ENCODE data around the gene ZNF396. TPM values are rescaled to one million over a fixed set of nuclear protein-coding genes. Genes with fewer than 3 reads are reported as not detected.

Gene ZNF396
- total RNA-seq, 1 donor from 2014 or later: 0.70 TPM

DNA sequence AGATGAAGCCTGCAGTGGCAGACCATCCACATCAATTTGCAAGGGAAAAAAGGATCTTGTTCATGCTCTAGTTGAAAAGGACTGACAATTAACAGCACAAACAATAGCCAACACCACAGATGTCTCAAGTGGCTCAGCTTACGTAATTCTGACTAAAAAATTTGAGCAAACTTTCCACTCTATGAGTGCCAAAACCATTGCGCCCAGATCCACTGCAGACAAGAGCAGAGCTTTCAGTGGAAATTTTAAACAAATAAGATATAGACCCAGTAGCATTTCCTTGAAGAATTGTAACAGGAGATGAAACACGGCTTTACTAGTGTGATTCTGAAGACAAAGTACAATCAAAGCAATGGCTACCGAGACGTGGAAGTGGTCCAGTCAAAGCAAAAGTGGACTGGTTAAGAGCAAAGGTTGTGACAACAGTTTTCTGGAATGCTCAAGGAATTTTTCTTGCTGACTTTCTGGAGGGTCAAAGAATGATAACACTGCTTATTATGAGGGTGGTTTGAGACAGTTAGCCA, 12.0 kb upstream of the ZNF396 start:
- peak; percentile 79 for ATAC-seq
- no peak for DNase-seq (ENCODE audit: missing footprints)
- intact Hi-C loops (cut with DNase I): loop anchor here (10.0 kb wide), 1 partner anchor 566 kb away; no protein-coding TSS in a partner anchor

DNA sequence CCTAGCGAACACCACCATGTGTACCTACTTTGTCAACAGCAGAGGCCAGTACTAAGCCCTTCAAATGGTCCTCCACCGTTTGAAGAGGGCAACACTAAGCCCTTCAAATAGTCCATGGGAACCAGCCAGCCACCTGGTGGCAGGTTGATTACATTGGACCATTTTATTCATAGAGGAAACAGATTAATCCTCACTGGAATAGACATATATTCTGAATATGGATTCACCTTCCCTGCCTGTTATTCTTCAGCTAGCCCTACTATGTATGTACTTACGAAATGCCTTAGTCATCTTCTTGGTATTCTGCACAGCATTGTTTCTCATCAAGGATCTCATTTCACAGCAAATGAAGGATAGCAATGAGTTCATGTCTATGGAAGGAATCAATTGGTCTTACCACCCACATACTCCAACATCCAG, 10.0 kb upstream of the ZNF396 start:
- intact Hi-C loops (cut with DNase I): loop anchor here (10.0 kb wide), 1 partner anchor 568 kb away; no protein-coding TSS in a partner anchor
- DNase-seq (ENCODE audit: missing footprints): no peak
- ATAC-seq: no peak

- intact Hi-C loops (cut with DNase I): loop anchor here (10.0 kb wide), 1 partner anchor 568 kb away; no protein-coding TSS in a partner anchor
- ATAC-seq (peak; percentile 74), DNase-seq (ENCODE audit: missing footprints) (no peak)
These were observed 9.5 kb upstream of the ZNF396 start for GRCh38 chr18:35386600-35387100.

DNA sequence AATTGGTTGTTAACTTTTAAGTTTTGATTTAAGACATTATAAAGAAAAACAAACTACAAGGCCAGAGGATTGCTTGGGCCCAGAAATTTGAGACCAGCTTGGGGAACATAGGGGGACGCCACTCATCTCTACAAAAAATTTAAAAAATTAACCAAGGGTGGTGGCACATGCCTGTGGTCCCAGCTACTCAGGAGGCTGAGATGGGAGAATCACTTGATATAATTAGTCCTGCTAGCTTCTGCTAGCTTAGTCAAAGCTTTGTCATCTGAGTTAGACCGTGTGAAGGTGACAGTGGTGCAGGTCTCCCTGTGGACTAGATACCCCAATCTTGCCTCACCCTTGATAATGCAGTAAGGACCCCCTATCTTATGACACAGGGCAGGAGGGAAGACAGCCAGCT, 6.0 kb upstream of the ZNF396 start:
- intact Hi-C loops (cut with DNase I): loop anchor here (10.0 kb wide), 1 partner anchor 572 kb away; no protein-coding TSS in a partner anchor
- ATAC-seq: no peak
- DNase-seq (ENCODE audit: missing footprints): no peak

DNA sequence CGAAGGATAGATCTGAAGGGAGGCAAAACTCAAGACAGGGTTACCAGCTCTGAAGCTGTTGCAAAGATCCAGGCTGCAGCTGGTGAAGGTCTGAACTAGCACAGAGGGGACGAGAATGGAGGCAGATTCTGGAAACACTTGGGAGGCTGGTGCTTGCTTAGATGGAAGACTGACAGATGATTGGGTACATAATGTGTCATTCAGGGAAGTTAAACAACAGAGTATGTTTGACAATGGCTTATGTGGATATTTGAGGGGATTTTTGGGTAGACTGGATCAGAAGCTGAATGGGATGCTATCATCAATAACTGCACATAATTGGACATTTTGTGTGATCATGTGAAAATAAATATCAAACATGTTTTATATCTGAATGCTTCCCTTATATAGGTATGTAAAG, 2.3 kb upstream of the ZNF396 start:
- DNase-seq (ENCODE audit: missing footprints): no peak
- ATAC-seq: no peak
- intact Hi-C loops (cut with DNase I): no loop called here

DNA sequence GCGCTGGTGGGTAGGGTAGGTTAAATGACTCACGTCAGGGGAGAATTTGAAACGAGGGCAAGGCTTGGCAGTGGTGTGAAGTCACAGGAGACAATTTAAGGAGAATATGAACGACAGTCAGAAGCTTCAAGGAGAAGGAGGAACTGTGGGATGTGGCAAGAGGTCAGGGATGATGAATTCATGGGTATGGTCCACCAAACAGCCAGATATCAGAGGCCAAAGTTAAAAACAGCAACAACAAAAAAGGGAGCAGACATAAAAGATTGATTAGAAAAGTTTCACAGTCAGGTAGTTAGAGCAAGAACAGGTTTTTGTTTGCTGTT, 1.4 kb upstream of the ZNF396 start:
- ATAC-seq: no peak
- intact Hi-C loops (cut with DNase I): no loop called here
- DNase-seq (ENCODE audit: missing footprints): no peak

DNA sequence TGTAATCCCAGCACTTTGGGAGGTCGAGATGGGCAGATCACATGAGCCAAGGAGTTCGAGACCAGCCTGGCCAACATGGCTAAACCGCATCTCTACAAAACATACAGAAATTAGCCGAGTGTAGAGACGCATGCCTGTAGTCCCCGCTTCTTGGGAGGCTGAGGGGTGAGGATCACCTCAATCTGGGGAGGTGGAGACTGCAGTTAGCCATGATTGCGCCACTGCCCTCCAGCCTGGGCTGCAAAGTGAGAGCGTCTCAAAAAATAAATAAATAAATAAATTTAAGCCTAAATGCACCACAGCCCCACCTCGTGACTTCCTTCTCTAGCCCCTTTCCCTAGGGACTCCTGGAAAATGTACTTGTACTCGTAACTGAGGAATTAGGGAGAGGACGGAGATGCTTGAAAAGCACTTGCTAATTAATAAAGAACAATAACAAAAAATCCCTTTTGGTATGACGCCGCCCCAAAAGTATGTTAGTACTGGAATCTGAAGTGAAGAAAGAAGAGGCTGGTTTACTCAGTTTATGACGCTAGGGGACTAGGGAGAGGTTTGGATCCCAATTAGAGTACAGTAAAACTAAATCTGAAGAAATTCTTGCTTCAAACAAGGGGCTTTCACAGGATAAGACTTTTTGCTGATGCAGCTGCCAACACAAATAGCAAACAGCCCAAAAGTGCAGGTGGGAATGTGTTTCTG, 887 bp upstream of the ZNF396 start:
- DNase-seq (ENCODE audit: missing footprints) (no peak), ATAC-seq (no peak)
- intact Hi-C loops (cut with DNase I): no loop called here

DNA sequence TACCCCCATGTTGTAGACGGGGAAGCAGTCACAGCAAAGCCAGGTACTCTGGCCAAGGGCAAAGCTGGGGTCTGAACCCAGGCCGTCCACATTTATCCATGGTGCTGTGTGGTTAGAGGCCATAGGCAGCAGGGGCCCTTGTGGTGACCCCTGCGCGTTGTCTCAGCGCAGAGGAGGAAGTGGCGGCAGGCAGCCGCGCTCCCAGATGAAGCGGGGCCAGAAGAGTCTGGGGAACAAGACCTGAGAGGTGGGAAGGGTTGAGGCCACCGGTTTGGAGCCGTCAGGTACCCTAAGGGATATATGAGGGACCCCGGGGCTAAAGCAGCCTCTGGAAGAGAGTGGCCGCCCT, 770 bp downstream of the ZNF396 start:
- DNase-seq (ENCODE audit: missing footprints): peak; percentile 79
- ATAC-seq: peak; percentile 64
- intact Hi-C loops (cut with DNase I): no loop called here

GRCh38 chr18:35374708-35375107, 2.4 kb downstream of the ZNF396 start:
- DNase-seq (ENCODE audit: missing footprints) (no peak), ATAC-seq (no peak)
- intact Hi-C loops (cut with DNase I): no loop called here

DNA sequence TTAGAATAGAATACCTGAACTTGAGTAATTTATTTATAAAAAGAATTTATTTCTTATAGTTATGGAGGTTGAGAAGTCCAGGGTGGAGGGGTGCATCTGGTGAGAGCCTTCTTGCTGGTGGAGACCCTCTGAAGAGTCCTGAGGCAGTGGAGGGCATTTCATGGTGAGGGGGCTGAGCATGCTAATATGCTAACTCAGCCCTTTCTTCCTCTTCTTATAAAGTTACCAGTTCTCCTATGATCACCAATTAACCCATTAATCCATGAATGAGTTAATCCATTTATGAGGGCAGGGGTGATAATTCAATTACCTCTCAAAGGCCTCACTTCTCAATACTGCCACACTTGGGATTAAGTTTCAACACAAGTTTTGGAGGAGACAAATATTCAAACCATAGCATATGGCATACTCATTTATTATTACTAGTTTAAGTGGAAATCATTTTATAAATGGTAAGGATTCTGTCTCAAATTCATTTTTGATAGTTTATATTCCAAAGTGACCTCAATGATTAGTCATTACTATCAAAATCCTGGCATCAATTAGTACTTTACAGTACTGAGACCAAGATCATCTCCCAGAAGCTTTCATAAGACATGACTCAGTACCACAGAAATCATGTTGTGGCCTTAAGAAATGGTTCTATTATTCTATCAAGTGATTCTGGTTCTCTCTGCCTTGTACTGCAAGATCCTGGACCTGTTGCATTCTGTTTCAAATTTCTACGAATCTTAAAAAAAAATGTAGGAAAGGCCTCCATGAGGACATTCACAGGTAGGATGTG, 5.5 kb downstream of the ZNF396 start:
- intact Hi-C loops (cut with DNase I): no loop called here
- DNase-seq (ENCODE audit: missing footprints): no peak
- no peak for ATAC-seq

GRCh38 chr18:35369126-35369525, 8.0 kb downstream of the ZNF396 start:
- ATAC-seq: no peak
- no peak for DNase-seq (ENCODE audit: missing footprints)
- intact Hi-C loops (cut with DNase I): no loop called here

- intact Hi-C loops (cut with DNase I): no loop called here
- DNase-seq (ENCODE audit: missing footprints): no peak
- ATAC-seq: no peak
These were observed 8.5 kb downstream of the ZNF396 start for GRCh38 chr18:35368595-35368994.

DNA sequence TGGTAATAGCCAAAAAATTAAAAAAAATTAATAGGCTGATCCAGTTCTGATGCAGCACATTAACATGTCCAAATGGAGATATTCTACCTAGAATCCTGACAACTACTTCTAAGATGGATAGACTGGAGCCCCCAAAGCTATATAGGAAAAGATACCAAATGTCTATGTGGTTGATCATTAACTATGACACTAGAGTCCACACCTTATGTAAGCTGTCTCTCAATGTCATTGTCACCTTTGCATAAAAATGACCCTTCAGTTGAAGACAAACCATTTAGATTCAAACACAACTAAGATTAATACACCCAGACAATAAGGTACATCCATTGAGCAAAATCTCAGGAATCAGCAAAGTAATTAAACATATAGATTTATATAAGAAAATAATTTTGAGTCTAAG, 14.6 kb downstream of the ZNF396 start:
- intact Hi-C loops (cut with DNase I): no loop called here
- ATAC-seq (no peak), DNase-seq (ENCODE audit: missing footprints) (no peak)

DNA sequence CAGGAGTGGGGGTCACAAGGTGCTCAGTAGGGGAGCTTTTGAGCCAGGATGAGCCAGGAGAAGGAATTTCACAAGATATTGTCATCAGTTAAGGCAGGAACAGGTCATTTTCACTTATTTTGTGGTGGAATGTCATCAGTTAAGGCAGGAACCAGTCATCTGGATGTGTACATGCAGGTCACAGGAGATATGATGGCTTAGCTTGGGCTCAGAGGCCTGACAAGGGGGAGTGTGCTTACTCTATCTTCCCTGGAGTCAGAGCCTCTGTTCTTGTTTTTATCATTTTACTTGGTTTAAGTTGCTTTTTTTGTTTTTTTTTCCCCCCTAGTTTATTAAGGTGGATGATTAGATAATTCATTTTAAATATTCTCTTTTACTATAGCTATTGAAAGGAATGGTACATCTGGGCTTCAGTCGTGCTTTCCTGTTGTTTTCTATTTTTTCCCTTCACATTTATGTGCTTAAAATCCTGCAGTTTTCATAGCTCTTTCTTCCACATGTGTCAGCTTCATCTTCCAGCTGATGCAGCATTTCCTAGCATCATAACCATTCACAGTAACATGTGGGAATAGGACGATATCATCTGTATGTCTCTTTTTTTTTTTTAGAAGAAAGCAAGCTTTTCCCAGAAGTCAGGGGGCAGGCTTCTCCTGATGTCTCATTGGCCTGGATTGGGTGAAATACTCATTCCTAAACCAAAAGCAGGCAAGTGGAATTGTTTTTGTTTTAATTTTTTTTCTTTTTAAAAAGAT, 15.4 kb downstream of the ZNF396 start:
- intact Hi-C loops (cut with DNase I): no loop called here
- no peak for ATAC-seq
- DNase-seq (ENCODE audit: missing footprints): no peak

DNA sequence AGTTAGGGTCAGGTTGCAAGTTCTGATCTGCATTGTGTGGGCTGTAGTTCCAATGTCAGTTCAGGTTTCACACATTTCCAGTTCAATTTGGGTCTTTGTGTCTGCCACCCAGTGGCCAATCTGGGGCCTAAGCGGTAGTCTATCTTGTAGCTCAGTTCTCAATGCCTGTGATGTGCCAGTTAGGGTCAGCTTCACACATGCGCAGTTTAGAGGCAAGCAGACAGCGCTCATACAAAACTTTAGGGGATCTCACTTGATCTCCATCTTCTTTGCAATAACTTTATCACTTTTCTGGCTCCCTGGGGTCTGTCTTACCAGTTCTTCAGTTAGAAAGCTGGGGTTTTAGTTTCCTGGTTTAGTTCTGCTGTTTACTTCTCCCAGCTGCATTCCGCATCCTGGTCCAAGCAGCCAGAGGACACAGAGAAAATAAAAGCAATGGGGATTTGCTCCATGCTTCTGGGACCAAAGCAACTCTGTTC, 22.0 kb downstream of the ZNF396 start:
- DNase-seq (ENCODE audit: missing footprints) (peak; percentile 68), ATAC-seq (peak; percentile 98)
- intact Hi-C loops (cut with DNase I): loop anchor here (1.0 kb wide), 1 partner anchor 124 kb away; no protein-coding TSS in a partner anchor

DNA sequence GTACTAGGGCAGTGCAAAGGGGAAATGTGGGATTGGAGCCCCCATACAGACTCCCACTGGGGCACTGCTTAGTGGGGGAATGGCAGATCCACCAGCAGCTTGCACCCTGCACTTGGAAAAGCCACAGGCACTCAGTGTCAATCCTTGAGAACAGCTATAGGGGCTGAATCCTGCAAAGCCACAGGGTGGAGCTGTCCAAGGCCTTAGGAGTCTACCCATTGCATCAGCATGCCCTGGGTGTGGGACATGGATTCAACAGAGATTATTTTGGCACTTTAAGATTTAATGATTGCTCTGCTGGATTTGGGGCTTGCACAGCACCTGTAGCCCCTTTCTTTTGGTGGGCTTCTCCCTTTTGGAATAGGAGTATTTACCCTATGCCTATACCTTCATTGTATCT, 24.4 kb downstream of the ZNF396 start:
- no peak for DNase-seq (ENCODE audit: missing footprints)
- ATAC-seq: no peak
- intact Hi-C loops (cut with DNase I): loop anchor here (5.0 kb wide), 1 partner anchor 345 kb away; no protein-coding TSS in a partner anchor

GRCh38 chr18:35352283-35352682, 24.9 kb downstream of the ZNF396 start:
- no peak for ATAC-seq
- intact Hi-C loops (cut with DNase I): loop anchor here (5.0 kb wide), 1 partner anchor 345 kb away; no protein-coding TSS in a partner anchor
- DNase-seq (ENCODE audit: missing footprints): no peak

GRCh38 chr18:35348001-35348400, 29.1 kb downstream of the ZNF396 start:
- intact Hi-C loops (cut with DNase I): no loop called here
- ATAC-seq (no peak), DNase-seq (ENCODE audit: missing footprints) (no peak)

- no peak for ATAC-seq
- no peak for DNase-seq (ENCODE audit: missing footprints)
- intact Hi-C loops (cut with DNase I): loop anchor here (2.0 kb wide), 1 partner anchor 105 kb away; the partner anchor contains the start of gene ZNF397
These were observed 31.2 kb downstream of the ZNF396 start for GRCh38 chr18:35345950-35346349.
